ENCODE results near the gene BRD9. TPM values are rescaled to one million over a fixed set of nuclear protein-coding genes. Genes with fewer than 3 reads are reported as not detected.

The BRD9 gene
- total and polyA plus RNA-seq, 2 donors (not counting 1 experiment from before 2014, with no cell fraction given): 13.0 to 35.3 TPM

- TF ChIP-seq CTCF (conservative IDR thresholded peaks at IDR 0.05 in 1 of 2, IDR thresholded peaks at IDR 0.05 in 1 of 2; ENCODE audit: low read depth in 1 of 2, low read length in 2 of 2) (no peak), EZH2 (IDR thresholded peaks at IDR 0.05; ENCODE audit: low read length, missing control alignments) (no peak)
- no peaks in the 10 kb centered on the region for H3K9me3 ChIP-seq (ENCODE audit: control insufficient read depth, insufficient read depth, low read depth, low read length)
- peaks cover 14% of the 10 kb centered on the region for H3K36me3 ChIP-seq (ENCODE audit: control insufficient read depth, insufficient read depth, low read length)
- DNase-seq (ENCODE audit: low read depth in 2 of 2): no peak
- H3K9ac ChIP-seq (ENCODE audit: insufficient read depth, low read length): no peak overlapping the region
- H2AFZ ChIP-seq (ENCODE audit: low read length): no peak overlapping the region
- H4K20me1 ChIP-seq (ENCODE audit: control insufficient read depth, extremely low read depth, insufficient read depth, low read length): no peaks in the 10 kb centered on the region
- no peaks in the 10 kb centered on the region for H3K4me1 ChIP-seq (ENCODE audit: control insufficient read depth, extremely low read depth, insufficient read depth, low read length)
- H3K4me3 ChIP-seq (replicated peaks in 1 of 4; ENCODE audit: control extremely low read depth in 1 of 4, insufficient read depth in 1 of 4, low read depth in 3 of 4, low read length in 4 of 4): no peak overlapping the region
- no peaks in the 10 kb centered on the region for H3K79me2 ChIP-seq (ENCODE audit: control insufficient read depth, insufficient read depth, low read length)
- no peaks in the 10 kb centered on the region for H3K27me3 ChIP-seq (ENCODE audit: control insufficient read depth, insufficient read depth, low read length)
- no peak overlapping the region for H3K4me2 ChIP-seq (ENCODE audit: extremely low read depth, insufficient read depth, low read length)
- H3K27ac ChIP-seq (ENCODE audit: insufficient read depth, low read length): no peak overlapping the region
Measured at GRCh38 chr5:903756-904096, 11.1 kb upstream of the BRD9 start.

GRCh38 chr5:902129-902916 lies 9.7 kb upstream of the BRD9 start:
- Histone ChIP-seq H3K4me2 (ENCODE audit: extremely low read depth, insufficient read depth, low read length) (no peak overlapping the region), H2AFZ (ENCODE audit: low read length) (no peak overlapping the region), H3K4me1 (ENCODE audit: control insufficient read depth, extremely low read depth, insufficient read depth, low read length) (no peaks in the 10 kb centered on the region), H3K27ac (ENCODE audit: insufficient read depth, low read length) (no peak overlapping the region), H3K9ac (ENCODE audit: insufficient read depth, low read length) (no peak overlapping the region), H3K9me3 (ENCODE audit: control insufficient read depth, insufficient read depth, low read depth, low read length) (no peaks in the 10 kb centered on the region), H3K36me3 (ENCODE audit: control insufficient read depth, insufficient read depth, low read length) (peaks cover 10% of the 10 kb centered on the region), H3K79me2 (ENCODE audit: control insufficient read depth, insufficient read depth, low read length) (no peaks in the 10 kb centered on the region), H3K27me3 (ENCODE audit: control insufficient read depth, insufficient read depth, low read length) (no peaks in the 10 kb centered on the region), H3K4me3 (replicated peaks in 1 of 4; ENCODE audit: control extremely low read depth in 1 of 4, insufficient read depth in 1 of 4, low read depth in 3 of 4, low read length in 4 of 4) (no peak overlapping the region), H4K20me1 (ENCODE audit: control insufficient read depth, extremely low read depth, insufficient read depth, low read length) (no peaks in the 10 kb centered on the region)
- no peak for TF ChIP-seq CTCF (conservative IDR thresholded peaks at IDR 0.05 in 1 of 2, IDR thresholded peaks at IDR 0.05 in 1 of 2; ENCODE audit: low read depth in 1 of 2, low read length in 2 of 2)
- no peak for TF ChIP-seq EZH2 (IDR thresholded peaks at IDR 0.05; ENCODE audit: low read length, missing control alignments)
- no peak for DNase-seq (ENCODE audit: low read depth in 2 of 2)

- TF ChIP-seq CTCF (conservative IDR thresholded peaks at IDR 0.05 in 1 of 2, IDR thresholded peaks at IDR 0.05 in 1 of 2; ENCODE audit: low read depth in 1 of 2, low read length in 2 of 2) (no peak), EZH2 (IDR thresholded peaks at IDR 0.05; ENCODE audit: low read length, missing control alignments) (no peak)
- Histone ChIP-seq H3K27me3 (ENCODE audit: control insufficient read depth, insufficient read depth, low read length) (no peaks in the 10 kb centered on the region), H3K9me3 (ENCODE audit: control insufficient read depth, insufficient read depth, low read depth, low read length) (no peaks in the 10 kb centered on the region), H2AFZ (ENCODE audit: low read length) (no peak overlapping the region), H3K4me3 (replicated peaks in 1 of 4; ENCODE audit: control extremely low read depth in 1 of 4, insufficient read depth in 1 of 4, low read depth in 3 of 4, low read length in 4 of 4) (no peak overlapping the region), H3K9ac (ENCODE audit: insufficient read depth, low read length) (no peak overlapping the region), H3K4me2 (ENCODE audit: extremely low read depth, insufficient read depth, low read length) (no peak overlapping the region), H3K4me1 (ENCODE audit: control insufficient read depth, extremely low read depth, insufficient read depth, low read length) (no peaks in the 10 kb centered on the region), H4K20me1 (ENCODE audit: control insufficient read depth, extremely low read depth, insufficient read depth, low read length) (no peaks in the 10 kb centered on the region), H3K27ac (ENCODE audit: insufficient read depth, low read length) (no peak overlapping the region), H3K36me3 (ENCODE audit: control insufficient read depth, insufficient read depth, low read length) (peaks cover 7% of the 10 kb centered on the region), H3K79me2 (ENCODE audit: control insufficient read depth, insufficient read depth, low read length) (no peaks in the 10 kb centered on the region)
- no peak for DNase-seq (ENCODE audit: low read depth in 2 of 2)
Measured at GRCh38 chr5:900781-901180, 8.2 kb upstream of the BRD9 start.

Data from fibroblast of lung (primary cell).